GM23338 (cell line): ENCODE data around the gene OASL. TPM values are rescaled to one million over a fixed set of nuclear protein-coding genes. Genes with fewer than 3 reads are reported as not detected.

Experiments
- ATAC-seq: fragments of 200-7000 bp; cut with Tn5 transposase; 3 replicates; pipeline ENCODE4 v1.9.1; 2020
- DNase-seq: peaks from one replicate; pipeline ENCODE4 v3.0.0-alpha.2; 2015; ENCODE audit warnings: low spot score
- H2AFZ ChIP-seq: fragments of 200-600 bp; sonication (generic); 2 replicates; pipeline ENCODE4 v1.8.0; 2016; ENCODE audit warnings: antibody characterized with exemption, mild to moderate bottlenecking, moderate library complexity
- H3F3A ChIP-seq: fragments of 200-600 bp; sonication (generic); replicated peaks from 2 replicates; pipeline ENCODE4 v1.8.0; 2017; ENCODE audit warnings: antibody characterized with exemption, mixed run types, low read depth
- H3K27ac ChIP-seq: fragments of 200-600 bp; sonication (generic); 2 replicates; pipeline ENCODE4 v1.6.1; 2016; ENCODE audit warnings: low read depth
- H3K27me3 ChIP-seq: fragments of 200-600 bp; sonication (generic); 2 replicates; pipeline ENCODE4 v1.8.0; 2016; ENCODE audit warnings: mild to moderate bottlenecking, mixed run types, moderate library complexity; ENCODE audit not compliant: insufficient read depth
- H3K36me3 ChIP-seq: fragments of 200-600 bp; sonication (generic); 2 replicates; pipeline ENCODE4 v1.8.0; 2016; ENCODE audit warnings: mild to moderate bottlenecking; ENCODE audit not compliant: insufficient read depth
- H3K4me1 ChIP-seq: fragments of 200-600 bp; sonication (generic); 2 replicates; pipeline ENCODE4 v1.8.0; 2016; ENCODE audit warnings: mild to moderate bottlenecking, moderate library complexity; ENCODE audit not compliant: insufficient read depth
- H3K4me2 ChIP-seq: fragments of 200-600 bp; sonication (generic); 2 replicates; pipeline ENCODE4 v1.7.1; 2017; ENCODE audit warnings: mixed run types
- H3K4me3 ChIP-seq: fragments of 200-600 bp; sonication (generic); 2 replicates; pipeline ENCODE4 v1.6.1; 2016; ENCODE audit warnings: mixed run types
- H3K79me2 ChIP-seq: fragments of 200-600 bp; sonication (generic); replicated peaks from 2 replicates; pipeline ENCODE4 v1.8.0; 2017; ENCODE audit warnings: mild to moderate bottlenecking; ENCODE audit not compliant: insufficient read depth
- H3K9me2 ChIP-seq: fragments of 200-600 bp; sonication (generic); 2 replicates; pipeline ENCODE4 v1.8.0; 2017; ENCODE audit not compliant: insufficient read depth
- H4K20me1 ChIP-seq: fragments of 200-600 bp; sonication (generic); replicated peaks from 2 replicates; pipeline ENCODE4 v1.8.0; 2017; ENCODE audit warnings: mild to moderate bottlenecking; ENCODE audit not compliant: insufficient read depth
- H3K27ac Mint-ChIP-seq: 2 replicates; pipeline ENCODE4 v1.8.0; 2020; ENCODE audit warnings: inconsistent platforms, mild to moderate bottlenecking, moderate library complexity, mixed read lengths
- H3K27me3 Mint-ChIP-seq: 3 replicates; pipeline ENCODE4 v1.8.0; 2022; ENCODE audit warnings: low read depth, mild to moderate bottlenecking, moderate library complexity, mixed read lengths, inconsistent platforms; ENCODE audit not compliant: insufficient read depth, poor library complexity
- H3K36me3 Mint-ChIP-seq: 3 replicates; pipeline ENCODE4 v1.8.0; 2021; ENCODE audit warnings: low read depth, mild to moderate bottlenecking, inconsistent platforms, moderate library complexity, mixed read lengths
- H3K4me1 Mint-ChIP-seq: 3 replicates; pipeline ENCODE4 v1.8.0; 2020; ENCODE audit warnings: mild to moderate bottlenecking, inconsistent platforms, mixed read lengths
- H3K4me3 Mint-ChIP-seq: 3 replicates; pipeline ENCODE4 v1.8.0; 2021; ENCODE audit warnings: moderate library complexity, mild to moderate bottlenecking, inconsistent platforms, mixed read lengths
- H3K9me3 Mint-ChIP-seq: 3 replicates; pipeline ENCODE4 v1.8.0; 2020; ENCODE audit warnings: moderate library complexity, mild to moderate bottlenecking, inconsistent platforms, mixed read lengths
- STAT1 ChIP-seq: IDR thresholded peaks from one replicate; pipeline ENCODE4 v1.6.1; 2016; ENCODE audit warnings: antibody characterized with exemption; ENCODE audit not compliant: unreplicated experiment
- polyA plus RNA-seq: library from polyadenylated mRNA; unstranded; fragments of >200 nt; fragmentation: Nextera tagmentation; extraction: Ambion mirVana; gene quantifications from 2 replicates; pipeline ENCODE4 v1.2.1, GENCODE V29; 2016
- total RNA-seq: library from RNA; depleted of rRNA; stranded (reverse); fragments of >200 nt; shearing (Covaris generic); gene quantifications from 2 replicates; pipeline ENCODE4 v1.2.3, GENCODE V29; 2014
- TF ChIP-seq, protein P1 (sequence below): fragments of 250-450 bp; sonication (Bioruptor Pico); IDR thresholded peaks from 2 replicates; pipeline ENCODE4 v1.5.0; 2020; ENCODE audit warnings: mild to moderate bottlenecking, moderate library complexity
- TF ChIP-seq, protein P2 (sequence below): IDR thresholded peaks from 2 replicates; pipeline ENCODE4 v1.6.1; 2016; ENCODE audit warnings: antibody characterized with exemption
- TF ChIP-seq, protein P3 (sequence below): IDR thresholded peaks from one replicate; pipeline ENCODE4 v1.6.1; 2018; ENCODE audit warnings: antibody characterized with exemption; ENCODE audit not compliant: unreplicated experiment

The OASL gene
- total and polyA plus RNA-seq, 2 experiments from 2014 or later, result not detected

DNA sequence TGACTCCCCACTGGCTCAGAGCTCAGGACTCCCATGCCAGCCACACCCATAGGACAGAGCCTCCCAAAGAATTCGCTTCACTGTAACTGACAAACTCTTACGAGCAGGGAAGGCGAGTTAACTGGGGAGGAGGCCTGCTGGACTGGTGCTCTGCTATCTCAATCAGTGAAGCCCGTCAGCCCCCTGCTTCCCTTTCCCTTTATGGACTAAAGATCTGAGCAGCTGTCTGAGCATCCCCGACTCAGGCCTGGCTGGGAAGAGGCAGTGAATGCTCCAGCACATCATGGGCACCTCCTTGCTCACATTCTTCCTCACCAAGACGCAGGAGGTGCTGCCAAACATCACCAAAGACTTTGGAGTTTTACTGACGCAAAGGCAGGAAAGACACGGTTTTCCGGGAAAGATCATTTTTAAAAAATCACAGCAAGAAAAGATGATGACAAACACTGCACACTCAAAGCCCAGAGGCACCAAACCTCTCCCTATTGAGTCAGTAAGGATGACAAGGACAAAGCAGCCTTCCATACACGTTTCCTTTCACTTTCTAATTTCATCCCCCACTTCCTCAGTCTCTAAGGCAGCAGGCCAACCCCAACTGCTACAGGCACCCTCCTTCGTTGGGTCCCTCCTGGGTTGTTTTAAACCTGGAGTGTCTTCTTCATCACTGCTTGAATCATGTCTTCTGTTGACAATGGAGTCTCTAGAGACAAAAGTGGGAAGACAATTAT, 48.6 kb upstream of the OASL start (continued):
- TF ChIP-seq, protein P1, sequence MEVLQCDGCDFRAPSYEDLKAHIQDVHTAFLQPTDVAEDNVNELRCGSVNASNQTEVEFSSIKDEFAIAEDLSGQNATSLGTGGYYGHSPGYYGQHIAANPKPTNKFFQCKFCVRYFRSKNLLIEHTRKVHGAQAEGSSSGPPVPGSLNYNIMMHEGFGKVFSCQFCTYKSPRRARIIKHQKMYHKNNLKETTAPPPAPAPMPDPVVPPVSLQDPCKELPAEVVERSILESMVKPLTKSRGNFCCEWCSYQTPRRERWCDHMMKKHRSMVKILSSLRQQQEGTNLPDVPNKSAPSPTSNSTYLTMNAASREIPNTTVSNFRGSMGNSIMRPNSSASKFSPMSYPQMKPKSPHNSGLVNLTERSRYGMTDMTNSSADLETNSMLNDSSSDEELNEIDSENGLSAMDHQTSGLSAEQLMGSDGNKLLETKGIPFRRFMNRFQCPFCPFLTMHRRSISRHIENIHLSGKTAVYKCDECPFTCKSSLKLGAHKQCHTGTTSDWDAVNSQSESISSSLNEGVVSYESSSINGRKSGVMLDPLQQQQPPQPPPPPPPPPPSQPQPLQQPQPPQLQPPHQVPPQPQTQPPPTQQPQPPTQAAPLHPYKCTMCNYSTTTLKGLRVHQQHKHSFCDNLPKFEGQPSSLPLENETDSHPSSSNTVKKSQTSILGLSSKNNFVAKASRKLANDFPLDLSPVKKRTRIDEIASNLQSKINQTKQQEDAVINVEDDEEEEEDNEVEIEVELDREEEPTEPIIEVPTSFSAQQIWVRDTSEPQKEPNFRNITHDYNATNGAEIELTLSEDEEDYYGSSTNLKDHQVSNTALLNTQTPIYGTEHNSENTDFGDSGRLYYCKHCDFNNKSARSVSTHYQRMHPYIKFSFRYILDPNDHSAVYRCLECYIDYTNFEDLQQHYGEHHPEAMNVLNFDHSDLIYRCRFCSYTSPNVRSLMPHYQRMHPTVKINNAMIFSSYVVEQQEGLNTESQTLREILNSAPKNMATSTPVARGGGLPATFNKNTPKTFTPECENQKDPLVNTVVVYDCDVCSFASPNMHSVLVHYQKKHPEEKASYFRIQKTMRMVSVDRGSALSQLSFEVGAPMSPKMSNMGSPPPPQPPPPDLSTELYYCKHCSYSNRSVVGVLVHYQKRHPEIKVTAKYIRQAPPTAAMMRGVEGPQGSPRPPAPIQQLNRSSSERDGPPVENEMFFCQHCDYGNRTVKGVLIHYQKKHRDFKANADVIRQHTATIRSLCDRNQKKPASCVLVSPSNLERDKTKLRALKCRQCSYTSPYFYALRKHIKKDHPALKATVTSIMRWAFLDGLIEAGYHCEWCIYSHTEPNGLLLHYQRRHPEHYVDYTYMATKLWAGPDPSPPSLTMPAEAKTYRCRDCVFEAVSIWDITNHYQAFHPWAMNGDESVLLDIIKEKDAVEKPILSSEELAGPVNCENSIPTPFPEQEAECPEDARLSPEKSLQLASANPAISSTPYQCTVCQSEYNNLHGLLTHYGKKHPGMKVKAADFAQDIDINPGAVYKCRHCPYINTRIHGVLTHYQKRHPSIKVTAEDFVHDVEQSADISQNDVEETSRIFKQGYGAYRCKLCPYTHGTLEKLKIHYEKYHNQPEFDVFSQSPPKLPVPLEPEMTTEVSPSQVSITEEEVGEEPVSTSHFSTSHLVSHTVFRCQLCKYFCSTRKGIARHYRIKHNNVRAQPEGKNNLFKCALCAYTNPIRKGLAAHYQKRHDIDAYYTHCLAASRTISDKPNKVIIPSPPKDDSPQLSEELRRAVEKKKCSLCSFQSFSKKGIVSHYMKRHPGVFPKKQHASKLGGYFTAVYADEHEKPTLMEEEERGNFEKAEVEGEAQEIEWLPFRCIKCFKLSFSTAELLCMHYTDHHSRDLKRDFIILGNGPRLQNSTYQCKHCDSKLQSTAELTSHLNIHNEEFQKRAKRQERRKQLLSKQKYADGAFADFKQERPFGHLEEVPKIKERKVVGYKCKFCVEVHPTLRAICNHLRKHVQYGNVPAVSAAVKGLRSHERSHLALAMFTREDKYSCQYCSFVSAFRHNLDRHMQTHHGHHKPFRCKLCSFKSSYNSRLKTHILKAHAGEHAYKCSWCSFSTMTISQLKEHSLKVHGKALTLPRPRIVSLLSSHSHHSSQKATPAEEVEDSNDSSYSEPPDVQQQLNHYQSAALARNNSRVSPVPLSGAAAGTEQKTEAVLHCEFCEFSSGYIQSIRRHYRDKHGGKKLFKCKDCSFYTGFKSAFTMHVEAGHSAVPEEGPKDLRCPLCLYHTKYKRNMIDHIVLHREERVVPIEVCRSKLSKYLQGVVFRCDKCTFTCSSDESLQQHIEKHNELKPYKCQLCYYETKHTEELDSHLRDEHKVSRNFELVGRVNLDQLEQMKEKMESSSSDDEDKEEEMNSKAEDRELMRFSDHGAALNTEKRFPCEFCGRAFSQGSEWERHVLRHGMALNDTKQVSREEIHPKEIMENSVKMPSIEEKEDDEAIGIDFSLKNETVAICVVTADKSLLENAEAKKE (CRISPR knock-in tag), result no peak

DNA sequence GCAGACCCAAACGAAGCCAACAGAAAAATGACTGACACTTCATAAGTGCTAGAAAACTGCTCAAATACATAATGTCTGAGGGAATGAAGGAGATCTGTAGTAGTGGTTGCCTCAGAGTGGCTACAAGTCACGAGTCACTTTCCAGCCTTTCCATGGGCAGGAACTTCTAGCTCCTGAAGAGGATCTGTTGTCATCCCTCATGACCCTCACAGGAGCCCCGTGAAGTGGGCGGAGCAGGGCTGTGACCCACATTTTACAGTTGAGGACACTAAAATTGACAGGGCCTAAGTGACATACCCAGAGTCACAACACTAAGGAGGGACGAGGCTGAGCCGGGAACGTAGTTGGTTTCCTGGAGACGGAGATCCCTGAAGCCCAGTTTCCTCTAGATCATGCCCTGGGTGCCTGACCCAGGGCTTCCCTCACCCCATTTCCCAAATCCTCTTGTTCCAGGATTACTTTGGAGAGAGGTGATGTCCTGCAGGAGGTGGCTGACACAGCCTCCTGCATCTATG, 47.8 kb upstream of the OASL start:
- Mint-ChIP-seq H3K4me1 (peaks cover 8% of the 10 kb centered on the region), H3K27ac (no peak overlapping the region), H3K27me3 (peaks cover 4% of the 10 kb centered on the region), H3K9me3 (peaks cover 6% of the 10 kb centered on the region; the same call in 2 of the 3 replicates), H3K36me3 (no peaks in the 10 kb centered on the region), H3K4me3 (no peak overlapping the region)
- ATAC-seq, result no peak
- Histone ChIP-seq H3K27me3 (no peaks in the 10 kb centered on the region), H3K4me3 (no peak overlapping the region), H3K9me2 (no peaks in the 10 kb centered on the region), H3K4me1 (no peaks in the 10 kb centered on the region), H3K27ac (no peak overlapping the region), H3K79me2 (no peaks in the 10 kb centered on the region), H3K4me2 (no peak overlapping the region), H3F3A (no peaks in the 10 kb centered on the region), H3K36me3 (no peaks in the 10 kb centered on the region), H4K20me1 (no peaks in the 10 kb centered on the region), H2AFZ (no peak overlapping the region)
- TF ChIP-seq, protein P2, sequence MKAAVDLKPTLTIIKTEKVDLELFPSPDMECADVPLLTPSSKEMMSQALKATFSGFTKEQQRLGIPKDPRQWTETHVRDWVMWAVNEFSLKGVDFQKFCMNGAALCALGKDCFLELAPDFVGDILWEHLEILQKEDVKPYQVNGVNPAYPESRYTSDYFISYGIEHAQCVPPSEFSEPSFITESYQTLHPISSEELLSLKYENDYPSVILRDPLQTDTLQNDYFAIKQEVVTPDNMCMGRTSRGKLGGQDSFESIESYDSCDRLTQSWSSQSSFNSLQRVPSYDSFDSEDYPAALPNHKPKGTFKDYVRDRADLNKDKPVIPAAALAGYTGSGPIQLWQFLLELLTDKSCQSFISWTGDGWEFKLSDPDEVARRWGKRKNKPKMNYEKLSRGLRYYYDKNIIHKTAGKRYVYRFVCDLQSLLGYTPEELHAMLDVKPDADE, result no peak
- TF ChIP-seq, protein P3, sequence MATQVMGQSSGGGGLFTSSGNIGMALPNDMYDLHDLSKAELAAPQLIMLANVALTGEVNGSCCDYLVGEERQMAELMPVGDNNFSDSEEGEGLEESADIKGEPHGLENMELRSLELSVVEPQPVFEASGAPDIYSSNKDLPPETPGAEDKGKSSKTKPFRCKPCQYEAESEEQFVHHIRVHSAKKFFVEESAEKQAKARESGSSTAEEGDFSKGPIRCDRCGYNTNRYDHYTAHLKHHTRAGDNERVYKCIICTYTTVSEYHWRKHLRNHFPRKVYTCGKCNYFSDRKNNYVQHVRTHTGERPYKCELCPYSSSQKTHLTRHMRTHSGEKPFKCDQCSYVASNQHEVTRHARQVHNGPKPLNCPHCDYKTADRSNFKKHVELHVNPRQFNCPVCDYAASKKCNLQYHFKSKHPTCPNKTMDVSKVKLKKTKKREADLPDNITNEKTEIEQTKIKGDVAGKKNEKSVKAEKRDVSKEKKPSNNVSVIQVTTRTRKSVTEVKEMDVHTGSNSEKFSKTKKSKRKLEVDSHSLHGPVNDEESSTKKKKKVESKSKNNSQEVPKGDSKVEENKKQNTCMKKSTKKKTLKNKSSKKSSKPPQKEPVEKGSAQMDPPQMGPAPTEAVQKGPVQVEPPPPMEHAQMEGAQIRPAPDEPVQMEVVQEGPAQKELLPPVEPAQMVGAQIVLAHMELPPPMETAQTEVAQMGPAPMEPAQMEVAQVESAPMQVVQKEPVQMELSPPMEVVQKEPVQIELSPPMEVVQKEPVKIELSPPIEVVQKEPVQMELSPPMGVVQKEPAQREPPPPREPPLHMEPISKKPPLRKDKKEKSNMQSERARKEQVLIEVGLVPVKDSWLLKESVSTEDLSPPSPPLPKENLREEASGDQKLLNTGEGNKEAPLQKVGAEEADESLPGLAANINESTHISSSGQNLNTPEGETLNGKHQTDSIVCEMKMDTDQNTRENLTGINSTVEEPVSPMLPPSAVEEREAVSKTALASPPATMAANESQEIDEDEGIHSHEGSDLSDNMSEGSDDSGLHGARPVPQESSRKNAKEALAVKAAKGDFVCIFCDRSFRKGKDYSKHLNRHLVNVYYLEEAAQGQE, result no peak
- no peak for TF ChIP-seq STAT1
- DNase-seq, result no peak
